GM12878 (cell line): Measurements from ENCODE around the gene SCIN. TPM values are rescaled to one million over a fixed set of nuclear protein-coding genes. Genes with fewer than 3 reads are reported as not detected.

ENCODE experiments used
- ATAC-seq: fragments of 200-7000 bp; cut with Tn5 transposase; 3 replicates; pipeline ENCODE4 v1.9.1; 2020; ENCODE audit warnings: mild to moderate bottlenecking, moderate library complexity
- BruUV-seq: library from RNA; stranded (reverse); fragments of 400-500 nt; replicated peaks from 2 replicates; lab custom pipeline; 2021; lab: Mats Ljungman, UMichigan
- CTCF ChIA-PET: fragments of 300-600 bp; sonication (Branson Sonifier 250); formaldehyde crosslinking; extraction: SDS; loops from one replicate; lab custom pipeline; 2021; ENCODE audit warnings: inconsistent platforms; lab: Yijun Ruan, JAX
- POLR2A ChIA-PET: fragments of 350-600 bp; formaldehyde crosslinking; extraction: SDS; loops from one replicate; lab custom pipeline; 2021; ENCODE audit warnings: inconsistent platforms; lab: Charles Lee
- RAD21 ChIA-PET: fragments of 300-600 bp; sonication (Branson Sonifier 250); formaldehyde crosslinking; loops from one replicate; lab custom pipeline; 2023; ENCODE audit warnings: antibody characterized with exemption; ENCODE audit not compliant: unreplicated experiment; lab: Charles Lee
- SMC1A ChIA-PET: fragments of 300-600 bp; sonication (Branson Sonifier 250); formaldehyde crosslinking; loops from one replicate; lab custom pipeline; 2023; ENCODE audit not compliant: unreplicated experiment, uncharacterized antibody; lab: Charles Lee
- DNase-seq: peaks from one replicate; pipeline ENCODE4 v3.0.0-alpha.2; 2011; ENCODE audit warnings: low read depth, low spot score
- FAIRE-seq: peaks from 3 replicates; lab custom pipeline; 2011; peaks lifted over from hg19 to GRCh38; lab: Jason Lieb, UNC
- H2AFZ ChIP-seq: 2 replicates; pipeline ENCODE4 v1.6.0; 2011; ENCODE audit warnings: low read depth, low read length, control low read depth; ENCODE audit not compliant: control insufficient read depth
- H3K27ac ChIP-seq: 2 replicates; pipeline ENCODE4 v1.5.1; 2011; ENCODE audit warnings: control low read depth; ENCODE audit not compliant: control insufficient read depth, insufficient read depth
- H3K27me3 ChIP-seq, 2 experiments: replicated peaks in 1 of 2; 2 replicates each; pipeline versions ENCODE4 v1.6.0 to v1.6.1; 2011; ENCODE audit warnings: low read length in 1 of 2; ENCODE audit not compliant: control insufficient read depth in 2 of 2, insufficient read depth in 2 of 2
- H3K36me3 ChIP-seq, 2 experiments: 2 replicates each; pipeline ENCODE4 v1.5.1; 2011; ENCODE audit warnings: low read length in 1 of 2; ENCODE audit not compliant: control insufficient read depth in 2 of 2, insufficient read depth in 2 of 2
- H3K4me1 ChIP-seq: 2 replicates; pipeline ENCODE4 v1.6.1; 2011; ENCODE audit warnings: mild to moderate bottlenecking, low read length, moderate library complexity, mixed read lengths; ENCODE audit not compliant: control insufficient read depth, insufficient read depth
- H3K4me2 ChIP-seq: 2 replicates; pipeline ENCODE4 v1.6.0; 2011; ENCODE audit warnings: control low read depth; ENCODE audit not compliant: control insufficient read depth, insufficient read depth
- H3K4me3 ChIP-seq: fragments of 200-600 bp; sonication (generic); 2 replicates; pipeline ENCODE4 v1.5.1; 2016
- H3K79me2 ChIP-seq: 2 replicates; pipeline ENCODE4 v1.6.0; 2011; ENCODE audit warnings: low read length; ENCODE audit not compliant: control insufficient read depth, insufficient read depth
- H3K9ac ChIP-seq: 2 replicates; pipeline ENCODE4 v1.8.0; 2011; ENCODE audit warnings: low read length, control low read depth, mixed read lengths; ENCODE audit not compliant: control insufficient read depth, insufficient read depth
- H3K9me3 ChIP-seq: replicated peaks from 3 replicates; pipeline ENCODE4 v1.5.1; 2011; ENCODE audit warnings: mild to moderate bottlenecking, low read length; ENCODE audit not compliant: control insufficient read depth, insufficient read depth
- H4K20me1 ChIP-seq: 2 replicates; pipeline ENCODE4 v1.6.0; 2011; ENCODE audit not compliant: control insufficient read depth, insufficient read depth
- ATF2 ChIP-seq: IDR thresholded peaks from 2 replicates; pipeline ENCODE4 v1.6.1; 2012; ENCODE audit warnings: low read length, inconsistent platforms
- BCL11A ChIP-seq: IDR thresholded peaks from 2 replicates; pipeline ENCODE4 v1.6.1; 2011; ENCODE audit warnings: low read depth, low read length
- CBFB ChIP-seq: IDR thresholded peaks from 2 replicates; pipeline ENCODE4 v1.6.1; 2016; ENCODE audit warnings: antibody characterized with exemption, low read depth
- CREB1 ChIP-seq: IDR thresholded peaks from 2 replicates; pipeline ENCODE4 v1.6.1; 2012; ENCODE audit warnings: low read depth, mild to moderate bottlenecking, inconsistent platforms
- CTCF ChIP-seq, 3 experiments: IDR thresholded peaks in 2 of 3; conservative IDR thresholded peaks in 1 of 3; 2 replicates each; pipeline ENCODE4 v1.5.1; 2011; ENCODE audit warnings: low read depth in 3 of 3, low read length in 3 of 3, mild to moderate bottlenecking in 3 of 3, control low read depth in 2 of 3, moderate library complexity in 2 of 3, inconsistent platforms in 1 of 3, mixed read lengths in 1 of 3; ENCODE audit not compliant: control insufficient read depth in 2 of 3, insufficient read depth in 1 of 3; ENCODE audit errors: extremely low read depth in 1 of 3
- DPF2 ChIP-seq: fragments of 450-650 bp; IDR thresholded peaks from 2 replicates; pipeline ENCODE4 v1.6.1; 2017; ENCODE audit warnings: mild to moderate bottlenecking
- HDAC2 ChIP-seq: fragments of 200-600 bp; sonication (generic); IDR thresholded peaks from 2 replicates; pipeline ENCODE4 v1.6.1; 2017
- KLF5 ChIP-seq: fragments of 450-650 bp; IDR thresholded peaks from 2 replicates; pipeline ENCODE4 v1.6.1; 2014; ENCODE audit warnings: mild to moderate bottlenecking; ENCODE audit not compliant: partially characterized antibody
- MTA2 ChIP-seq: fragments of 450-650 bp; IDR thresholded peaks from 2 replicates; pipeline ENCODE4 v1.6.1; 2016; ENCODE audit warnings: low read depth, mild to moderate bottlenecking, moderate library complexity
- MTA3 ChIP-seq: IDR thresholded peaks from 2 replicates; pipeline ENCODE4 v1.6.1; 2012; ENCODE audit warnings: low read length, inconsistent platforms, borderline replicate concordance
- MXI1 ChIP-seq: fragments of 150-350 bp; IDR thresholded peaks from 2 replicates; pipeline ENCODE4 v1.6.1; 2011; ENCODE audit warnings: low read depth, mild to moderate bottlenecking, inconsistent platforms, low read length, improper control_type of control experiment
- NFIC ChIP-seq: IDR thresholded peaks from 2 replicates; pipeline ENCODE4 v1.6.1; 2012; ENCODE audit warnings: low read depth, mild to moderate bottlenecking, inconsistent platforms, low read length, moderate library complexity
- RB1 ChIP-seq: fragments of 450-650 bp; formaldehyde crosslinking; IDR thresholded peaks from 2 replicates; pipeline ENCODE4 v1.6.1; 2017; ENCODE audit warnings: mild to moderate bottlenecking, borderline replicate concordance
- SIN3A ChIP-seq: IDR thresholded peaks from 2 replicates; pipeline ENCODE4 v1.6.1; 2012; ENCODE audit warnings: low read depth, low read length, improper control_type of control experiment
- SMARCA5 ChIP-seq: fragments of 450-650 bp; IDR thresholded peaks from 2 replicates; pipeline ENCODE4 v1.6.1; 2017; ENCODE audit warnings: mild to moderate bottlenecking
- ZNF592 ChIP-seq: fragments of 450-650 bp; IDR thresholded peaks from 2 replicates; pipeline ENCODE4 v1.6.1; 2017; ENCODE audit warnings: mild to moderate bottlenecking, moderate library complexity
- WGBS: methylation state at CpG from one replicate; pipeline ENCODE4 v1.1.6; 2016; ENCODE audit warnings: low lambda C conversion rate; ENCODE audit not compliant: insufficient replicate concordance, insufficient coverage; ENCODE audit errors: missing lambda C conversion rate; 5-methylcytosine and 5-hydroxymethylcytosine counted together
- in situ Hi-C: fragments of 300-500 bp; cut with MboI; formaldehyde crosslinking; loops from 9 replicates; pipeline ENCODE4 v1.14.3; 2018; ENCODE audit warnings: mixed read lengths
- intact Hi-C: fragments of 100-400 bp; cut with micrococcal nuclease; formaldehyde crosslinking; loops from one replicate; pipeline ENCODE4 v1.14.2; 2022; ENCODE audit not compliant: unreplicated experiment
- polyA plus RNA-seq, 11 experiments: library from polyadenylated mRNA; depleted of rRNA in 4 of 11; unstranded in 6 of 11; stranded (reverse) in 5 of 11; fragments of >200 nt; fragmentation: Nextera tagmentation in 4 of 11; fragmentation: Illumina TruSeq in 1 of 11; extraction: Ambion mirVana in 4 of 11; extraction: Trizol in 1 of 11; gene quantifications; 1 replicate in 1 of 11; 2 replicates in 10 of 11; pipeline versions ENCODE4 v1.2.1 to v1.2.3, GENCODE V29; 2011 to 2016; ENCODE audit warnings: inconsistent platforms in 2 of 11, missing spikeins in 2 of 11, low read depth in 1 of 11
- total RNA-seq, 4 experiments: library from RNA; depleted of rRNA in 3 of 4; stranded (reverse); fragments of >200 nt in 3 of 4; fragmentation: Illumina TruSeq in 1 of 4; extraction: Trizol in 1 of 4; gene quantifications; 2 replicates each; pipeline versions ENCODE4 v1.2.1 to v1.2.3, GENCODE V29; 2013 to 2021

Gene SCIN
- total and polyA plus RNA-seq, 10 of the 15 experiments (the other 5 are each of a cell fraction or from before 2014, with no cell fraction given), result 0.23 to 2.1 (median 1.0) TPM

GRCh38 chr7:12573885-12574284, 3.4 kb downstream of the SCIN start (continued):
- TF ChIP-seq CTCF (IDR thresholded peaks at IDR 0.05 in 2 of 3, conservative IDR thresholded peaks at IDR 0.05 in 1 of 3; ENCODE audit: control insufficient read depth in 2 of 3, extremely low read depth in 1 of 3, insufficient read depth in 1 of 3, low read depth in 3 of 3, low read length in 3 of 3), result no peak
- TF ChIP-seq, all 136 proteins: peak for 0

- ChIA-PET CTCF (interaction anchor here (0.6 to 1.6 kb wide), 4 partner anchors 12 to 760 kb away, joined by 3 to 4 read pairs (median 3); no protein-coding TSS in a partner anchor), SMC1A (interaction anchor here (0.8 kb wide), 1 partner anchor 22 kb away, joined by 4 read pairs; no protein-coding TSS in a partner anchor), POLR2A (interaction anchor here (0.6 kb wide), 2 partner anchors 27 to 454 kb away, joined by 4 read pairs; no protein-coding TSS in a partner anchor), RAD21 (no interaction called here)
- ATAC-seq, result peak; percentile 97
- BruUV-seq, result no TSS peak
- Histone ChIP-seq H3K4me3 (no peak overlapping the region), H3K9ac (no peak overlapping the region), H3K9me3 (no peaks in the 10 kb centered on the region), H3K4me1 (no peaks in the 10 kb centered on the region), H4K20me1 (no peaks in the 10 kb centered on the region), H3K27ac (no peak overlapping the region), H3K4me2 (peak overlapping the region; percentile 38; the same call in 1 of the 2 replicates), H3K36me3 (no peaks in the 10 kb centered on the region), H3K79me2 (no peaks in the 10 kb centered on the region), H2AFZ (no peak overlapping the region), H3K27me3 (no peaks in the 10 kb centered on the region)
- intact Hi-C loops (no loop called here), in situ Hi-C loops (no loop called here)
- 16% methylated on average over 8 of the region's 8 CpGs for WGBS
- FAIRE-seq, result peak; percentile 61
- DNase-seq, result no peak
- TF ChIP-seq NFIC (peak; percentile 83), ATF2 (no peak), CREB1 (peak; percentile 29; the same call in 1 of the 2 replicates), RB1 (no peak), HDAC2 (no peak), DPF2 (no peak), MXI1 (no peak), CBFB (no peak), SMARCA5 (no peak), BCL11A (no peak), KLF5 (no peak), ZNF592 (no peak), MTA2 (no peak), MTA3 (peak; percentile 52; the same call in 1 of the 2 replicates), SIN3A (no peak)
Observed at GRCh38 chr7:12578930-12579640, 8.6 kb downstream of the SCIN start.
